Cardiac muscle cell (in vitro differentiated cells and primary cell): ENCODE measurements around the gene ARHGEF40. TPM values are rescaled to one million over a fixed set of nuclear protein-coding genes. Genes with fewer than 3 reads are reported as not detected.

Source experiments
- DNase-seq, 2 donors: peaks; one replicate each; pipeline versions ENCODE4 v3.0.0 to v3.0.0-alpha.2; 2010 to 2017; ENCODE audit warnings: low read depth in 1 of 2, low spot score in 1 of 2
- H3K27ac ChIP-seq: fragments of 200-600 bp; sonication (generic); 2 replicates; pipeline ENCODE4 v1.5.1; 2016
- H3K27me3 ChIP-seq: fragments of 200-600 bp; sonication (generic); 2 replicates; pipeline ENCODE4 v1.6.0; 2016; ENCODE audit warnings: control low read depth
- H3K36me3 ChIP-seq: fragments of 200-600 bp; sonication (generic); 2 replicates; pipeline ENCODE4 v1.5.1; 2016; ENCODE audit warnings: control low read depth
- H3K4me1 ChIP-seq: fragments of 200-600 bp; sonication (generic); 2 replicates; pipeline ENCODE4 v1.8.1; 2017; ENCODE audit warnings: low read depth, mild to moderate bottlenecking, mixed run types
- H3K4me3 ChIP-seq: fragments of 200-600 bp; sonication (generic); 2 replicates; pipeline ENCODE4 v1.5.1; 2016; ENCODE audit warnings: mild to moderate bottlenecking
- H3K9me3 ChIP-seq: fragments of 200-600 bp; sonication (generic); 2 replicates; pipeline ENCODE4 v1.5.1; 2017; ENCODE audit warnings: low read depth, mild to moderate bottlenecking, control low read depth
- CTCF ChIP-seq: IDR thresholded peaks from 2 replicates; pipeline ENCODE4 v1.5.1; 2012; ENCODE audit warnings: low read depth, mild to moderate bottlenecking, low read length
- polyA plus RNA-seq: library from polyadenylated mRNA; unstranded; fragments of >200 nt; fragmentation: Nextera tagmentation; extraction: Ambion mirVana; gene quantifications from 2 replicates; pipeline ENCODE4 v1.2.1, GENCODE V29; 2016
- total RNA-seq: library from RNA; depleted of rRNA; stranded (reverse); fragments of >200 nt; gene quantifications from 2 replicates; pipeline ENCODE4 v1.2.3, GENCODE V29; 2016

The ARHGEF40 gene
- total RNA-seq (32.9 and 41.7 TPM in 2 replicates), polyA plus RNA-seq (26.4 and 31.6 TPM in 2 replicates)

DNA sequence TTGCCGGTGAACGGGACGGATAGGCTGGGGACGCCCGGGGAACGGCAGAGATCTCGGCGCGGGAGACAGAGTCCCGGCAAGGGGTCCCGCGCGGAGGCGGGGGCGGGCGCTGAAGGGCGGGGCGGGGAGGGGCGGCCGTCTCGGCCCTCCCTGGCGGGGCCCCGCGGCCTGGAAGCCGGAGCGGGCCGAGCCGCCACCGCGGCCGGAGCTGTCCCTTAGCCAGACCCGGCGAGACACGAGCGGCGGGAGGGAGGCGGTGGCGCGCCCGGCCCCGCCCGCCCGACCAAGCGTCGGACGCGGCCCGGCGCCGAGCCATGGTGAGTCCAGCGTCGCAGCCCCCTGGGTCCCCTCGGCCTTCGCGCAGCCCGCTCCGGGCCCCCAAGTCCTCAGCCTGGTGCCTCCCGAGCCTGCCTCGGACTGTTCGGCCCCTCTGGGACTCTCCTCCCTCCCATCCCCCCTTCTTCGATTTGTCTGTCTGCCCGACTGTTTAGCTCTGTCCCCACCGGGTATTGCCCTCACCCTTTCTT lies at the start of gene ARHGEF40:
Gene ARHGEF40 (plus strand): TSS at position 222 of the 527 bp plus-strand sequence. CDS start 93 bp downstream, at position 315.
- peak within 1 kb of the TSS; percentile 85 for H3K4me3 ChIP-seq
- H3K36me3 ChIP-seq = no peaks in the 10 kb centered on the region
- H3K27ac ChIP-seq = peak within 1 kb of the TSS; percentile 77
- no peaks in the 10 kb centered on the region for H3K27me3 ChIP-seq
- no peaks in the 10 kb centered on the region for H3K9me3 ChIP-seq
- H3K4me1 ChIP-seq = peaks cover 8% of the 10 kb centered on the region
- DNase-seq = peak; percentile 66 to 88
- TF ChIP-seq CTCF = no peak

DNA sequence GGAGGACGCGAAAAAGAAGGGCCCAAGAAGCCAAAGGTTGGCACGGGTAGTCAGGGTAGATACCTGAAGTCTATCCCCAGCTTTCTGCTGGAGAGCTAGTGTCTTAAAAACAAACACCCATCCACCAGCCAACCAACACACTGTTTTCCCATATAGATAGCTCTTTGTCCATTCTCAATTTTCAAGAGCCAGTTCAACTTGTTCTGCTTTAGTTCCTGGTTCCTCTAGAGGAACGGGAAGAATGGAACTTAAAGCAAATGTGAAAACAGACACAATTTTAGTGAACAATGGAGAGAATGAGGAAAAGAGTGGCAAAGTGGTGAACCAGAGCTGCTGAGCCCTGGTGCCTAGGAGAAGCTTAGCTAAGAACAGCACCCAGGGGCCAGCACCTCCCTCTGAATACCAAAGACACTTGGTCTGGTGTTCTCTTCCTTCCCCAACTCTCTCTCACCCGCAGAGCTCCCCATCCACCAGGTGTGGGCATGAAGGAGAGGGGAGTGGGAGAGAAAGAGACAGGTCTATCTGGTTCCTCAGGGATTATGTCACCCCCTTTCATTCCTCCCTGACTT lies 49.0 kb upstream of the ARHGEF40 start:
- Histone ChIP-seq H3K36me3 (peaks cover 26% of the 10 kb centered on the region), H3K27ac (no peak overlapping the region), H3K4me3 (no peak overlapping the region), H3K4me1 (peaks cover 18% of the 10 kb centered on the region), H3K27me3 (no peaks in the 10 kb centered on the region), H3K9me3 (no peaks in the 10 kb centered on the region)
- DNase-seq = no peak
- no peak for TF ChIP-seq CTCF

DNA sequence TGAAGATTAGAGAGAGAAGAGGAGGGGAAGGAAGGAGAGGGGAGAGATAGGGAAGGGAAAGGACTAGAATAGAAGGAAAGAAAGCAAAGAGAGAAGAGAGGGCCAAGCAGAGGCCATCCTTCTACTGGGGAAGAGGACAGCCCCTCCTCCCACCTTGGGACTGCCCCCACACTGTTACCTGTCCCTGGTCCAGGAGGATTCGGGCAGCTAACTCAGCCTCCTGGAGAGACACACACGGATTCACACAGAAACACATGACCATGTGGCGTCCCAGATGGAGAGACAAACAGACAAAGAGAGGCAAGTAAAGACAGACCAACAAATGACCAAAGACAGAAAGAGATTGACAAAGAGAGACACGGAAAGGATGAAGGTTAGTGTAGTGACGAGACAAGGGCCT lies 47.4 kb upstream of the ARHGEF40 start:
- Histone ChIP-seq H3K27me3 (no peaks in the 10 kb centered on the region), H3K4me1 (peaks cover 35% of the 10 kb centered on the region), H3K9me3 (no peaks in the 10 kb centered on the region), H3K27ac (no peak overlapping the region), H3K4me3 (no peak overlapping the region), H3K36me3 (peaks cover 23% of the 10 kb centered on the region)
- TF ChIP-seq CTCF = no peak
- no peak for DNase-seq

DNA sequence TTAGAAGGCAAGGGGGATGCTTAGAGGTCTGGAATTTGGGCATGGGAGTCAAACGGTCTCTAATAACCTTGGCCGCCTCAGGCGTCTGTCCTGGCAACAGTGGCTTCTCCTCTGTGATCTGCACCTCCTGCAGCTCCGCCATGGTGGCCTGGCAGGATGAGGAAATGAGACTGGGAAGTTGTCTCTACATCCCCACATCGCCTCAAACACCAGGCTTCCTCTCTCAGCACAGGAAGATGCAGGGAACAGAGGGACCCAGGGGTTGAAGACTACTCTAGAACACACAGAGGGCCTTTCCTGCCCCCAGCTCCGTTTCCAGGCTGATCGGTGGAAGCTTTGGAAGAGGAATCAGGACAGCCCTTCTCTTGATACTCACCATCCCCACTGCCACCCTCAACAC lies 46.9 kb upstream of the ARHGEF40 start:
- H3K36me3 ChIP-seq = peaks cover 23% of the 10 kb centered on the region
- H3K27ac ChIP-seq = no peak overlapping the region
- H3K9me3 ChIP-seq = no peaks in the 10 kb centered on the region
- H3K27me3 ChIP-seq = no peaks in the 10 kb centered on the region
- no peak for TF ChIP-seq CTCF
- H3K4me1 ChIP-seq = peaks cover 35% of the 10 kb centered on the region
- H3K4me3 ChIP-seq = peak overlapping the region; percentile 65
- no peak for DNase-seq

DNA sequence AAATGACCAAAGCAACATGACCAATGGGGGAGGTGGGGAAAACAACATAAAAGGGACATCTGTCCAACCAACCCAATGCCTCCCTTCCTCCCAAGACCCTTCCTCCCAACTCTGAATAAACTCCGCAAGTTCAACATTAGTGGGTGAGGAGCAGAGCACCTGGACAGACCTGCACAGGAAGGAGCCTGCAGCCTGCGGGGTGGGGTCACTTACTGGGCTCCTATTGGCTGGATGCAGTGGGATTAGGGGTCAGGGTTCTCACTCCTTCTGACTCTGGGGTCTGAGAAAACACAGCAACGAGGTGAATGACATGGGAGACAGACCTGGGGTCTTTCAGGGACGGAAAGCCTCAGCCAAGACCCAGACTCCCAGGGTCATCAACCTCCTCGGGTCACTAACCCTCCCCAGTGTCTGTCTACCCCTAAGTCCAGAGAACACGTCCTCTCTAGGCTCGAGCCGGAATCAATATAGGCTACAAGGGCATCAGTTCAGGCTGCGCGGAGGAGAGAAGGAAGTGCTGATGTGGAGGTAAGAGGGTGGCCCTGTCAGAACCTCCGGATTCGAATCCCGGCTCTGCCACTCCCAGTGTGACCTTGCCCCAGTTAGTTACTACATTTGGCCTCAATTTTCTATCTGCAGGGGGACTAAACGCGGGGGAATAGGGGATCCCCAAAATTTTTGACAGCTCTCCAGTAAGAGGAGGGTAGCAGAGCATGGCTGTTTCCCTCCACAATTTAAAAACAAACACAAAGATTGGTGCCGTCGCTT lies 46.1 kb upstream of the ARHGEF40 start:
- TF ChIP-seq CTCF = no peak
- Histone ChIP-seq H3K4me3 (peak overlapping the region; percentile 65), H3K36me3 (peaks cover 18% of the 10 kb centered on the region), H3K4me1 (peaks cover 35% of the 10 kb centered on the region), H3K9me3 (no peaks in the 10 kb centered on the region), H3K27me3 (no peaks in the 10 kb centered on the region), H3K27ac (peak overlapping the region; percentile 92)
- no peak for DNase-seq
